GM23338 (cell line): ENCODE data around the gene CACNA1H. TPM values are rescaled to one million over a fixed set of nuclear protein-coding genes. Genes with fewer than 3 reads are reported as not detected.

ENCODE experiments used
- ATAC-seq: fragments of 200-7000 bp; cut with Tn5 transposase; 3 replicates; pipeline ENCODE4 v1.9.1; 2020
- DNase-seq: peaks from one replicate; pipeline ENCODE4 v3.0.0-alpha.2; 2015; ENCODE audit warnings: low spot score
- H2AFZ ChIP-seq: fragments of 200-600 bp; sonication (generic); 2 replicates; pipeline ENCODE4 v1.8.0; 2016; ENCODE audit warnings: antibody characterized with exemption, mild to moderate bottlenecking, moderate library complexity
- H3F3A ChIP-seq: fragments of 200-600 bp; sonication (generic); replicated peaks from 2 replicates; pipeline ENCODE4 v1.8.0; 2017; ENCODE audit warnings: antibody characterized with exemption, mixed run types, low read depth
- H3K27ac ChIP-seq: fragments of 200-600 bp; sonication (generic); 2 replicates; pipeline ENCODE4 v1.6.1; 2016; ENCODE audit warnings: low read depth
- H3K27me3 ChIP-seq: fragments of 200-600 bp; sonication (generic); 2 replicates; pipeline ENCODE4 v1.8.0; 2016; ENCODE audit warnings: mild to moderate bottlenecking, mixed run types, moderate library complexity; ENCODE audit not compliant: insufficient read depth
- H3K36me3 ChIP-seq: fragments of 200-600 bp; sonication (generic); 2 replicates; pipeline ENCODE4 v1.8.0; 2016; ENCODE audit warnings: mild to moderate bottlenecking; ENCODE audit not compliant: insufficient read depth
- H3K4me1 ChIP-seq: fragments of 200-600 bp; sonication (generic); 2 replicates; pipeline ENCODE4 v1.8.0; 2016; ENCODE audit warnings: mild to moderate bottlenecking, moderate library complexity; ENCODE audit not compliant: insufficient read depth
- H3K4me2 ChIP-seq: fragments of 200-600 bp; sonication (generic); 2 replicates; pipeline ENCODE4 v1.7.1; 2017; ENCODE audit warnings: mixed run types
- H3K4me3 ChIP-seq: fragments of 200-600 bp; sonication (generic); 2 replicates; pipeline ENCODE4 v1.6.1; 2016; ENCODE audit warnings: mixed run types
- H3K79me2 ChIP-seq: fragments of 200-600 bp; sonication (generic); replicated peaks from 2 replicates; pipeline ENCODE4 v1.8.0; 2017; ENCODE audit warnings: mild to moderate bottlenecking; ENCODE audit not compliant: insufficient read depth
- H3K9me2 ChIP-seq: fragments of 200-600 bp; sonication (generic); 2 replicates; pipeline ENCODE4 v1.8.0; 2017; ENCODE audit not compliant: insufficient read depth
- H4K20me1 ChIP-seq: fragments of 200-600 bp; sonication (generic); replicated peaks from 2 replicates; pipeline ENCODE4 v1.8.0; 2017; ENCODE audit warnings: mild to moderate bottlenecking; ENCODE audit not compliant: insufficient read depth
- H3K27ac Mint-ChIP-seq: 2 replicates; pipeline ENCODE4 v1.8.0; 2020; ENCODE audit warnings: inconsistent platforms, mild to moderate bottlenecking, moderate library complexity, mixed read lengths
- H3K27me3 Mint-ChIP-seq: 3 replicates; pipeline ENCODE4 v1.8.0; 2022; ENCODE audit warnings: low read depth, mild to moderate bottlenecking, moderate library complexity, mixed read lengths, inconsistent platforms; ENCODE audit not compliant: insufficient read depth, poor library complexity
- H3K36me3 Mint-ChIP-seq: 3 replicates; pipeline ENCODE4 v1.8.0; 2021; ENCODE audit warnings: low read depth, mild to moderate bottlenecking, inconsistent platforms, moderate library complexity, mixed read lengths
- H3K4me1 Mint-ChIP-seq: 3 replicates; pipeline ENCODE4 v1.8.0; 2020; ENCODE audit warnings: mild to moderate bottlenecking, inconsistent platforms, mixed read lengths
- H3K4me3 Mint-ChIP-seq: 3 replicates; pipeline ENCODE4 v1.8.0; 2021; ENCODE audit warnings: moderate library complexity, mild to moderate bottlenecking, inconsistent platforms, mixed read lengths
- H3K9me3 Mint-ChIP-seq: 3 replicates; pipeline ENCODE4 v1.8.0; 2020; ENCODE audit warnings: moderate library complexity, mild to moderate bottlenecking, inconsistent platforms, mixed read lengths
- CREB1 ChIP-seq: fragments of 250-450 bp; sonication (Bioruptor Pico); IDR thresholded peaks from 2 replicates; pipeline ENCODE4 v1.5.0; 2020; ENCODE audit warnings: low read depth, mild to moderate bottlenecking, moderate library complexity
- EZH2 ChIP-seq: fragments of 200-600 bp; sonication (generic); IDR thresholded peaks from one replicate; pipeline ENCODE4 v1.8.0; 2017; ENCODE audit warnings: antibody characterized with exemption, mild to moderate bottlenecking, low read depth; ENCODE audit not compliant: unreplicated experiment
- EZH2phosphoT487 ChIP-seq: fragments of 200-600 bp; sonication (generic); IDR thresholded peaks from one replicate; pipeline ENCODE4 v1.8.1; 2018; ENCODE audit warnings: antibody characterized with exemption; ENCODE audit not compliant: unreplicated experiment
- JUNB ChIP-seq: IDR thresholded peaks from one replicate; pipeline ENCODE4 v1.6.1; 2016; ENCODE audit warnings: antibody characterized with exemption; ENCODE audit not compliant: unreplicated experiment
- NANOG ChIP-seq: IDR thresholded peaks from 2 replicates; pipeline ENCODE4 v1.6.1; 2016; ENCODE audit warnings: antibody characterized with exemption, borderline replicate concordance
- POLR2AphosphoS5 ChIP-seq: IDR thresholded peaks from 2 replicates; pipeline ENCODE4 v1.6.1; 2016; ENCODE audit warnings: antibody characterized with exemption, low read depth
- STAT1 ChIP-seq: IDR thresholded peaks from one replicate; pipeline ENCODE4 v1.6.1; 2016; ENCODE audit warnings: antibody characterized with exemption; ENCODE audit not compliant: unreplicated experiment
- ZNF114 ChIP-seq: fragments of 250-450 bp; sonication (Bioruptor Pico); IDR thresholded peaks from 2 replicates; pipeline ENCODE4 v1.5.0; 2020; ENCODE audit warnings: mild to moderate bottlenecking, moderate library complexity
- ZNF331 ChIP-seq: fragments of 250-450 bp; sonication (Bioruptor Pico); IDR thresholded peaks from 2 replicates; pipeline ENCODE4 v1.5.0; 2020; ENCODE audit warnings: low read depth, mild to moderate bottlenecking, moderate library complexity
- polyA plus RNA-seq: library from polyadenylated mRNA; unstranded; fragments of >200 nt; fragmentation: Nextera tagmentation; extraction: Ambion mirVana; gene quantifications from 2 replicates; pipeline ENCODE4 v1.2.1, GENCODE V29; 2016
- total RNA-seq: library from RNA; depleted of rRNA; stranded (reverse); fragments of >200 nt; shearing (Covaris generic); gene quantifications from 2 replicates; pipeline ENCODE4 v1.2.3, GENCODE V29; 2014
- TF ChIP-seq, protein P1 (sequence below): IDR thresholded peaks from one replicate; pipeline ENCODE4 v1.6.1; 2018; ENCODE audit warnings: antibody characterized with exemption; ENCODE audit not compliant: unreplicated experiment
- TF ChIP-seq, protein P2 (sequence below): fragments of 250-450 bp; sonication (Bioruptor Pico); IDR thresholded peaks from 2 replicates; pipeline ENCODE4 v1.5.0; 2020; ENCODE audit warnings: mild to moderate bottlenecking, moderate library complexity
- TF ChIP-seq, protein P3 (sequence below): IDR thresholded peaks from 2 replicates; pipeline ENCODE4 v1.6.1; 2016; ENCODE audit warnings: antibody characterized with exemption
- TF ChIP-seq, protein P4 (sequence below), 2 experiments: fragments of 200-600 bp in 1 of 2; sonication (generic) in 1 of 2; conservative IDR thresholded peaks; 2 replicates each; pipeline versions ENCODE4 v1.5.1 to v1.6.1; 2016 to 2017; ENCODE audit warnings: antibody characterized with exemption in 2 of 2, low read depth in 2 of 2, mild to moderate bottlenecking in 2 of 2, moderate library complexity in 1 of 2

CACNA1H gene
- total and polyA plus RNA-seq, 2 experiments from 2014 or later, result 3.5 to 43.3 TPM

DNA sequence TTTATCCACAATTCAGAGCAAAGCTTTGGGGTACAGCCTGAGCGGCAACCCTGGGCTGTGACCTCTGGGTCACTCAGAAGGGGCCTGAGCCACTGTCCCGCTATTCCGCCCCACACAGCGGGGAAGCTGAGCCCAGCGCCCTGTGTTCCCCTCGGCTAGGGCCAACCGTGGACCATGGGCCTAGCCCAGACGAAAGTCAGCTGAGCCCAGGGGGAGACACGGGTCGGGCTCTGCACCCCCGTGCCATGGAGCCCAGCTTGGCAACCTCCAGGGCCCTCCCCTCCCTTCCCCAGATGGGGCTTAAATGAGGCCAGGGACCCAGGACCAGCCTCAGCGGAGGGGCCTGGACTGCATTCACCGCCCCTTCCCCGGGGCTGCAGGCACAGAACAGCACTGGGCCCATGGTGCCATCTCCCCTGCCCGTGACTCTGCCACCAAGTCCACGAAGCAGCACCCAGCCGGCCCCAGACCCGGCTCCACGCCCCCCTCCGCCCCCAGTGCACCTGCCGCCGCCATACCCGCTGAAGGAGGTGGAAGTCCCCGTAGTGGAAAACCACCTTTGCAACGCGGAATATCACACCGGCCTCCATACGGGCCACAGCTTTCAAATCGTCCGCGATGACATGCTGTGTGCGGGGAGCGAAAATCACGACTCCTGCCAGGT is 104.8 kb downstream of the CACNA1H start:
- no peaks in the 10 kb centered on the region for H3K79me2 ChIP-seq
- Mint-ChIP-seq H3K27me3 (peaks cover 26% of the 10 kb centered on the region), H3K4me1 (peaks cover 11% of the 10 kb centered on the region), H3K36me3 (no peaks in the 10 kb centered on the region), H3K27ac (no peak overlapping the region), H3K4me3 (no peak overlapping the region), H3K9me3 (no peaks in the 10 kb centered on the region)
- no peaks in the 10 kb centered on the region for H3K36me3 ChIP-seq
- H3K27me3 ChIP-seq, result no peaks in the 10 kb centered on the region
- H3K9me2 ChIP-seq, result no peaks in the 10 kb centered on the region
- H3K4me1 ChIP-seq, result no peaks in the 10 kb centered on the region
- no peak overlapping the region for H3K4me3 ChIP-seq
- no peak overlapping the region for H2AFZ ChIP-seq
- 0 out of 2 replicates have a peak, but pooled peaks cover 2% of the 10 kb centered on the region for H4K20me1 ChIP-seq
- no peak overlapping the region for H3K27ac ChIP-seq
- no peak overlapping the region for H3K4me2 ChIP-seq
- TF ChIP-seq, protein P1, sequence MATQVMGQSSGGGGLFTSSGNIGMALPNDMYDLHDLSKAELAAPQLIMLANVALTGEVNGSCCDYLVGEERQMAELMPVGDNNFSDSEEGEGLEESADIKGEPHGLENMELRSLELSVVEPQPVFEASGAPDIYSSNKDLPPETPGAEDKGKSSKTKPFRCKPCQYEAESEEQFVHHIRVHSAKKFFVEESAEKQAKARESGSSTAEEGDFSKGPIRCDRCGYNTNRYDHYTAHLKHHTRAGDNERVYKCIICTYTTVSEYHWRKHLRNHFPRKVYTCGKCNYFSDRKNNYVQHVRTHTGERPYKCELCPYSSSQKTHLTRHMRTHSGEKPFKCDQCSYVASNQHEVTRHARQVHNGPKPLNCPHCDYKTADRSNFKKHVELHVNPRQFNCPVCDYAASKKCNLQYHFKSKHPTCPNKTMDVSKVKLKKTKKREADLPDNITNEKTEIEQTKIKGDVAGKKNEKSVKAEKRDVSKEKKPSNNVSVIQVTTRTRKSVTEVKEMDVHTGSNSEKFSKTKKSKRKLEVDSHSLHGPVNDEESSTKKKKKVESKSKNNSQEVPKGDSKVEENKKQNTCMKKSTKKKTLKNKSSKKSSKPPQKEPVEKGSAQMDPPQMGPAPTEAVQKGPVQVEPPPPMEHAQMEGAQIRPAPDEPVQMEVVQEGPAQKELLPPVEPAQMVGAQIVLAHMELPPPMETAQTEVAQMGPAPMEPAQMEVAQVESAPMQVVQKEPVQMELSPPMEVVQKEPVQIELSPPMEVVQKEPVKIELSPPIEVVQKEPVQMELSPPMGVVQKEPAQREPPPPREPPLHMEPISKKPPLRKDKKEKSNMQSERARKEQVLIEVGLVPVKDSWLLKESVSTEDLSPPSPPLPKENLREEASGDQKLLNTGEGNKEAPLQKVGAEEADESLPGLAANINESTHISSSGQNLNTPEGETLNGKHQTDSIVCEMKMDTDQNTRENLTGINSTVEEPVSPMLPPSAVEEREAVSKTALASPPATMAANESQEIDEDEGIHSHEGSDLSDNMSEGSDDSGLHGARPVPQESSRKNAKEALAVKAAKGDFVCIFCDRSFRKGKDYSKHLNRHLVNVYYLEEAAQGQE, result no peak
- no peak for TF ChIP-seq NANOG
- TF ChIP-seq ZNF331 (CRISPR knock-in tag), result no peak
- no peak for TF ChIP-seq EZH2phosphoT487
- TF ChIP-seq STAT1, result no peak
- TF ChIP-seq JUNB, result no peak
- no peak for TF ChIP-seq CREB1 (CRISPR knock-in tag)
- TF ChIP-seq, protein P2, sequence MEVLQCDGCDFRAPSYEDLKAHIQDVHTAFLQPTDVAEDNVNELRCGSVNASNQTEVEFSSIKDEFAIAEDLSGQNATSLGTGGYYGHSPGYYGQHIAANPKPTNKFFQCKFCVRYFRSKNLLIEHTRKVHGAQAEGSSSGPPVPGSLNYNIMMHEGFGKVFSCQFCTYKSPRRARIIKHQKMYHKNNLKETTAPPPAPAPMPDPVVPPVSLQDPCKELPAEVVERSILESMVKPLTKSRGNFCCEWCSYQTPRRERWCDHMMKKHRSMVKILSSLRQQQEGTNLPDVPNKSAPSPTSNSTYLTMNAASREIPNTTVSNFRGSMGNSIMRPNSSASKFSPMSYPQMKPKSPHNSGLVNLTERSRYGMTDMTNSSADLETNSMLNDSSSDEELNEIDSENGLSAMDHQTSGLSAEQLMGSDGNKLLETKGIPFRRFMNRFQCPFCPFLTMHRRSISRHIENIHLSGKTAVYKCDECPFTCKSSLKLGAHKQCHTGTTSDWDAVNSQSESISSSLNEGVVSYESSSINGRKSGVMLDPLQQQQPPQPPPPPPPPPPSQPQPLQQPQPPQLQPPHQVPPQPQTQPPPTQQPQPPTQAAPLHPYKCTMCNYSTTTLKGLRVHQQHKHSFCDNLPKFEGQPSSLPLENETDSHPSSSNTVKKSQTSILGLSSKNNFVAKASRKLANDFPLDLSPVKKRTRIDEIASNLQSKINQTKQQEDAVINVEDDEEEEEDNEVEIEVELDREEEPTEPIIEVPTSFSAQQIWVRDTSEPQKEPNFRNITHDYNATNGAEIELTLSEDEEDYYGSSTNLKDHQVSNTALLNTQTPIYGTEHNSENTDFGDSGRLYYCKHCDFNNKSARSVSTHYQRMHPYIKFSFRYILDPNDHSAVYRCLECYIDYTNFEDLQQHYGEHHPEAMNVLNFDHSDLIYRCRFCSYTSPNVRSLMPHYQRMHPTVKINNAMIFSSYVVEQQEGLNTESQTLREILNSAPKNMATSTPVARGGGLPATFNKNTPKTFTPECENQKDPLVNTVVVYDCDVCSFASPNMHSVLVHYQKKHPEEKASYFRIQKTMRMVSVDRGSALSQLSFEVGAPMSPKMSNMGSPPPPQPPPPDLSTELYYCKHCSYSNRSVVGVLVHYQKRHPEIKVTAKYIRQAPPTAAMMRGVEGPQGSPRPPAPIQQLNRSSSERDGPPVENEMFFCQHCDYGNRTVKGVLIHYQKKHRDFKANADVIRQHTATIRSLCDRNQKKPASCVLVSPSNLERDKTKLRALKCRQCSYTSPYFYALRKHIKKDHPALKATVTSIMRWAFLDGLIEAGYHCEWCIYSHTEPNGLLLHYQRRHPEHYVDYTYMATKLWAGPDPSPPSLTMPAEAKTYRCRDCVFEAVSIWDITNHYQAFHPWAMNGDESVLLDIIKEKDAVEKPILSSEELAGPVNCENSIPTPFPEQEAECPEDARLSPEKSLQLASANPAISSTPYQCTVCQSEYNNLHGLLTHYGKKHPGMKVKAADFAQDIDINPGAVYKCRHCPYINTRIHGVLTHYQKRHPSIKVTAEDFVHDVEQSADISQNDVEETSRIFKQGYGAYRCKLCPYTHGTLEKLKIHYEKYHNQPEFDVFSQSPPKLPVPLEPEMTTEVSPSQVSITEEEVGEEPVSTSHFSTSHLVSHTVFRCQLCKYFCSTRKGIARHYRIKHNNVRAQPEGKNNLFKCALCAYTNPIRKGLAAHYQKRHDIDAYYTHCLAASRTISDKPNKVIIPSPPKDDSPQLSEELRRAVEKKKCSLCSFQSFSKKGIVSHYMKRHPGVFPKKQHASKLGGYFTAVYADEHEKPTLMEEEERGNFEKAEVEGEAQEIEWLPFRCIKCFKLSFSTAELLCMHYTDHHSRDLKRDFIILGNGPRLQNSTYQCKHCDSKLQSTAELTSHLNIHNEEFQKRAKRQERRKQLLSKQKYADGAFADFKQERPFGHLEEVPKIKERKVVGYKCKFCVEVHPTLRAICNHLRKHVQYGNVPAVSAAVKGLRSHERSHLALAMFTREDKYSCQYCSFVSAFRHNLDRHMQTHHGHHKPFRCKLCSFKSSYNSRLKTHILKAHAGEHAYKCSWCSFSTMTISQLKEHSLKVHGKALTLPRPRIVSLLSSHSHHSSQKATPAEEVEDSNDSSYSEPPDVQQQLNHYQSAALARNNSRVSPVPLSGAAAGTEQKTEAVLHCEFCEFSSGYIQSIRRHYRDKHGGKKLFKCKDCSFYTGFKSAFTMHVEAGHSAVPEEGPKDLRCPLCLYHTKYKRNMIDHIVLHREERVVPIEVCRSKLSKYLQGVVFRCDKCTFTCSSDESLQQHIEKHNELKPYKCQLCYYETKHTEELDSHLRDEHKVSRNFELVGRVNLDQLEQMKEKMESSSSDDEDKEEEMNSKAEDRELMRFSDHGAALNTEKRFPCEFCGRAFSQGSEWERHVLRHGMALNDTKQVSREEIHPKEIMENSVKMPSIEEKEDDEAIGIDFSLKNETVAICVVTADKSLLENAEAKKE, result no peak
- TF ChIP-seq, protein P3, sequence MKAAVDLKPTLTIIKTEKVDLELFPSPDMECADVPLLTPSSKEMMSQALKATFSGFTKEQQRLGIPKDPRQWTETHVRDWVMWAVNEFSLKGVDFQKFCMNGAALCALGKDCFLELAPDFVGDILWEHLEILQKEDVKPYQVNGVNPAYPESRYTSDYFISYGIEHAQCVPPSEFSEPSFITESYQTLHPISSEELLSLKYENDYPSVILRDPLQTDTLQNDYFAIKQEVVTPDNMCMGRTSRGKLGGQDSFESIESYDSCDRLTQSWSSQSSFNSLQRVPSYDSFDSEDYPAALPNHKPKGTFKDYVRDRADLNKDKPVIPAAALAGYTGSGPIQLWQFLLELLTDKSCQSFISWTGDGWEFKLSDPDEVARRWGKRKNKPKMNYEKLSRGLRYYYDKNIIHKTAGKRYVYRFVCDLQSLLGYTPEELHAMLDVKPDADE, result no peak
- TF ChIP-seq EZH2, result no peak
- TF ChIP-seq, protein P4, sequence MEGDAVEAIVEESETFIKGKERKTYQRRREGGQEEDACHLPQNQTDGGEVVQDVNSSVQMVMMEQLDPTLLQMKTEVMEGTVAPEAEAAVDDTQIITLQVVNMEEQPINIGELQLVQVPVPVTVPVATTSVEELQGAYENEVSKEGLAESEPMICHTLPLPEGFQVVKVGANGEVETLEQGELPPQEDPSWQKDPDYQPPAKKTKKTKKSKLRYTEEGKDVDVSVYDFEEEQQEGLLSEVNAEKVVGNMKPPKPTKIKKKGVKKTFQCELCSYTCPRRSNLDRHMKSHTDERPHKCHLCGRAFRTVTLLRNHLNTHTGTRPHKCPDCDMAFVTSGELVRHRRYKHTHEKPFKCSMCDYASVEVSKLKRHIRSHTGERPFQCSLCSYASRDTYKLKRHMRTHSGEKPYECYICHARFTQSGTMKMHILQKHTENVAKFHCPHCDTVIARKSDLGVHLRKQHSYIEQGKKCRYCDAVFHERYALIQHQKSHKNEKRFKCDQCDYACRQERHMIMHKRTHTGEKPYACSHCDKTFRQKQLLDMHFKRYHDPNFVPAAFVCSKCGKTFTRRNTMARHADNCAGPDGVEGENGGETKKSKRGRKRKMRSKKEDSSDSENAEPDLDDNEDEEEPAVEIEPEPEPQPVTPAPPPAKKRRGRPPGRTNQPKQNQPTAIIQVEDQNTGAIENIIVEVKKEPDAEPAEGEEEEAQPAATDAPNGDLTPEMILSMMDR (conservative IDR thresholded peaks at IDR 0.05; ENCODE audit: low read depth in 2 of 2), result no peak
- no peak for TF ChIP-seq POLR2AphosphoS5
- no peak for TF ChIP-seq ZNF114 (CRISPR knock-in tag)
- H3F3A ChIP-seq, result no peaks in the 10 kb centered on the region
- ATAC-seq (no peak), DNase-seq (no peak)
